D721Med (cell line): Measurements from ENCODE around the gene C2orf76.
"Not testable (repeated sequence)": the region's sequence is repeated elsewhere in the genome, so short reads cannot be mapped to it uniquely, and the experiment has no call there.

ENCODE experiments used
- DNase-seq: peaks from one replicate; pipeline ENCODE4 v3.0.0; 2011; ENCODE audit warnings: low spot score; ENCODE audit not compliant: insufficient read length
- FAIRE-seq: peaks from 2 replicates; lab custom pipeline; 2011; peaks lifted over from hg19 to GRCh38; lab: Jason Lieb, UNC
- CTCF ChIP-seq: IDR thresholded peaks from 2 replicates; pipeline ENCODE4 v1.5.1; 2012; ENCODE audit warnings: mild to moderate bottlenecking, control low read depth; ENCODE audit not compliant: insufficient read depth; ENCODE audit errors: missing control alignments

C2orf76 gene

GRCh38 chr2:119366649-119367471 is at the start of gene C2orf76, which contains the start of gene DBI:
Gene C2orf76, minus strand, starts transcription at chr2:119366834. Its CDS starts 26,875 bp downstream, at chr2:119339959.
Gene DBI, plus strand, starts transcription at chr2:119366977. Its CDS starts 75 bp downstream, at chr2:119367052.
- DNase-seq (peak; percentile 93), FAIRE-seq (no peak)
- TF ChIP-seq CTCF = no peak

- FAIRE-seq = no peak
- no peak for TF ChIP-seq CTCF
Observed at GRCh38 chr2:119415630-119416029, 49.0 kb upstream of the C2orf76 start.

GRCh38 chr2:119414894-119415293 is 48.3 kb upstream of the C2orf76 start:
- no peak for TF ChIP-seq CTCF
- DNase-seq (no peak), FAIRE-seq (no peak)

More at GRCh38 chr2:119415630-119416029, 49.0 kb upstream of the C2orf76 start:
- no peak for DNase-seq

- no peak for DNase-seq
- FAIRE-seq = no peak
- TF ChIP-seq CTCF = no peak
Observed at GRCh38 chr2:119409506-119409905, 42.9 kb upstream of the C2orf76 start.

GRCh38 chr2:119408221-119408619 is 41.6 kb upstream of the C2orf76 start:
- TF ChIP-seq CTCF = no peak

GRCh38 chr2:119407430-119408220 is 41.0 kb upstream of the C2orf76 start:
- DNase-seq = peak; percentile 55
- TF ChIP-seq CTCF = peak; percentile 90
- no peak for FAIRE-seq

More at GRCh38 chr2:119408221-119408619, 41.6 kb upstream of the C2orf76 start:
- DNase-seq (no peak), FAIRE-seq (no peak)

GRCh38 chr2:119405151-119405550 is 38.5 kb upstream of the C2orf76 start:
- no peak for TF ChIP-seq CTCF
- FAIRE-seq (no peak), DNase-seq (no peak)

GRCh38 chr2:119403618-119404017 is 37.0 kb upstream of the C2orf76 start:
- not testable (repeated sequence) for DNase-seq, FAIRE-seq
